GM21390 (cell line): ENCODE data around the gene SLC19A1.

ENCODE experiments used
- ATAC-seq: cut with Tn5 transposase; IDR thresholded peaks from one replicate; pipeline ENCODE4 v1.9.1; 2021; ENCODE audit not compliant: unreplicated experiment

The SLC19A1 gene

DNA sequence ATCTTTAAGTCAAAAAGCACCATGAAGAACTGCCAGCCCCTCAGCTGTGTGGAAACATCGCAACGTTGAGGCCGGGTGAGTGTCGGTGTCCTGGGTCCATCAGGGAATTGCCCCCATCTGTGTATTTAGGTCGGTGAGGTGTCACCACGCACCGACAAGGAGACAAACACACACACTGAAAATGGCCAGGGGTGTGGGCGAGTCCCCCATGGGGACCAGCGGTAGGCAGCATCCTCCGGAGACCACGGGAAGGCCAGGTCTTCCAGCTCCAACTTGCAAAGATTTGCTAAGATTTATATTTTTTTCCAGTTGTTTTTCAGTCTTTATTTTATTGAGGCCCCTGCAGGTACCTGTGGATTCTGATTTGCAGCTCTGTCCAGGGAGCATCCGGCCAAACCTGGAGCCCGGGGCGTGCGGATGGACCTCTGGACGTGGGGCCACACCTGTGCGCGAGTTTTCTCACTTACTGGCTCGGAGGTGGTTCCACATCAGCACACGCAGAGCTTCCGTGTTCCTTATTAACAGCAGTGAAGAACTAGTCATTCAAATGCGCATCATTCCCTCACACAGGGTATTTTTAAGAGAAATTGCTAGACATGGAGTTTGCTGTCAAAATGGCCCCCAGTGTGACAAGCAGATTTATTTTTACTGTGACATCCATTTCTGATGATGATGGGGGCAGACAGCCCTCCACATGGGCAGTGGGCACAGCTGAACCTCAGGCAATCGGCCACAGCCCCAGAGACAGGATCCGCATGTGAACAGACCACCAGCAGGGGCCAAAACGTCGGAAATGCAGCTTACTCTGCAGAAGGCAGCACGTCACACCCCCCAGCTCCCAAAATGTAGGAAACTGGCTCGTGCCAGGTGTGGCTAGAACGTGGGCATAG lies 17.2 kb upstream of the SLC19A1 start:
- no peak for ATAC-seq

DNA sequence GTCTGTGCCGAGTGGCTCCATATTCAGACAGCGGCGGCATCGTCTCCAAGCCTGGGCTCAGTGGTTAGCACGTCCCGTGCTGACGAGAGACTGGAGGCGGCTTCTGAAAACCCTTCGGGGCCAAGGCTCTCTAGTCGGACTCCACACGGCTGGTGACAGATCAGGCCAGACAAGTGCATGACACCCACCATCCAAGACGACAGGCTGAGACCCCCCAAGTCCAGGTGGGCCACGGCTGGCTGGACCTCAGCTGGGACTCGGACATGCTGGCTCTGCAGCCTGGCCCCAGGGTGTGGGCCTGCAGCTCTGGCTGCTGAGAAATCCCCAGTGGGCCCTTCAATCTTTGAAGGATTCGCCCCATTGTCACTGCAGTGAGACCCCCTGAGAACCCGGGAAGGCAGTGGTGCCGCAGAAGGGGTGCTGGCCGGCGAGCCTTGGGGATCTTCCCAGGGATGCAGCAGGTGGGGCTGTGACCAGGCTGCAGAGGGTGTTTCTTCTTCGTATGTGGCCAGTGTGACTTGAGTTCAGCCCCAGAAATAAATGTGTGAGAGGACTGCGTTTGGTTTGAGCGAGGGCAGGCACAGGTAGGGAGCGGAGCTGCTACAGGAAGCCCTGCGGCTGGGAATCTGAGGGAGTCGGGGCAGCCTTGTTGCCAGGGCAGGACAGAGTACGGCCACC lies 15.9 kb upstream of the SLC19A1 start:
- no peak for ATAC-seq

- no peak for ATAC-seq
These were observed 15.4 kb upstream of the SLC19A1 start for GRCh38 chr21:45557616-45558043.

DNA sequence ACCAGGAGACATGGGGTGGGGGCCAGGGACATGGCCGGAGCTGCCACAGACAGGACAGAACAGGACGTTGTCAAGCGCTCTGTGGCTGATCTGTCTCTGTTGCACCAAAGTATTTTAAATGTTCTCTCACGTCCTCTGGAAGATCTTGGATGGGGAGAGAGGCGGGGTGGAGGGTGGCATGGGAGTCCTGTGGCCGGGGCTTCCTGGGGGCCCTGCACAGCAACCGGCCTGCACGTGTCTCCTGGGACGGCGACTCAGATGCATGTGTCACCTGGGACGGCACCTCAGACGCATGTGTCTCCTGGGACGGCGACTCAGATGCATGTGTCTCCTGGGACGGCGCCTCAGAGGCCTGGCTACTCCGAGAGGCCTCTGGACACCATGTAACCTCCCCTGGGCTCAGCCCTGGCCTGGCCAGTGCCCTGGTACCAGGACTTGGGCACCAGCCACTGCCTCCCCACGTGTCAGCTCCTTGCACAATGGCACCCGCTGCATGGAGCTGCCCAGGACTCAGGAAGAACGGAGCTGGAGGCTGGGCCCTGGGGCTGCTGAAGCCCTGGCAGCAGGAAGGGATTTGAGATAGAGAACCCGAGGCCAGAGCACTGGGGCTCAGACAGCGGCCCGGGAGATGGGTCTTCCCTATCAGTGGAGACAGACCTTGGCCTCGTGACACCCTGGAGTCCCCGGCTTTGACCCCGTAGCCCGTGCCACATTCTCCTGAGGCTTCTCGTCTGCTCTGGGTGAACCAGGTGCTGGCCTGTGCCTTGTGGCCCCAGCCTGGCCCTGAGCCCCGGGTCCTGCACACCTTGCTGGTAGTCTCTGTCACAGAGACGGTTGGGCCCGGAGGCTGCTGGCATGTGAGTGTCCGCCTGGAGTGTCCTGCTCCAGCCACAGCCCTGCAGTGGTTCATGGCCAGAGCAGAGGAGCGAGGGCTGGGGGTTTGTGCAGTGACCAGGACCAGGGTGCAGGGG lies 14.7 kb upstream of the SLC19A1 start:
- ATAC-seq: no peak

- ATAC-seq: no peak
These were observed 14.0 kb upstream of the SLC19A1 start for GRCh38 chr21:45556302-45556644.

DNA sequence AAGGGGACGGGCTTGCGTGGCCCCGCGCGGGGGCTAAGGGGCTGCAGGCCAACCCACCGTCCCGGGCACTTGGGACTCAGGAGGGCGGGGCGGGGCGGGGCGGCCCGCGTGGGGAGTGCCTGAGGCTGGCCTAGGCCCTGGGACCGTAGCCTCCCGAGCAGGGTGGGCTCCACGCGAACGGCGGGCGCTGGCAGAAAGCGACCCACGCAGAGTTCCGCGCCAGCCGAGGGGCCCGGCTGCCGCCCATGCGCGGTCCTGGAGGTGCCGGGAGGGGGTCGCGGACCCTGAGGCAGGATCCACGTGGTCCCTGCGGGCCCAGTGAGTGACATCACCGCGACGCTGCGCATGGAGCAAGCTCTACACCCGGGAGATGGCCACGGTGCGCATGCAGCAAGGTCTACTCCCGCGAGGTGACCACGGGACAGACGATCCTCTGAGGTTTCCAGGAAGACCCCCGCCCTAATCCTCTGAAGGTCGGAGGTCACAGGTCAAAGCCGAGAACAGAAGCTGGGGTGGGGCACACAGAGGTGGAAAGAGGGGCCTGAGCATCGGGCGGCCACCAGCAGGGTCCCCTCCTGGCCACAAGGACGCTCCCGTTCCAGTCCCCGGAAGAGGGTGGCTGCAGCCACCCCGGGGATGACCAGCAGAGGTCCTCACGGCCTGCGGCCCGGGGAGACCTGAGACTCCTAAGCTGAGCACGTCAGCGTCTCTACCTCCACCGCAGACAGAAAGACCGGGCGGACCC lies 13.5 kb upstream of the SLC19A1 start:
- peak; percentile 58 for ATAC-seq

- ATAC-seq: no peak
These were observed 13.0 kb upstream of the SLC19A1 start for GRCh38 chr21:45555251-45555556.

- ATAC-seq: peak; percentile 42
These were observed 12.4 kb upstream of the SLC19A1 start for GRCh38 chr21:45554477-45555175.

- ATAC-seq: no peak
These were observed 10.6 kb upstream of the SLC19A1 start for GRCh38 chr21:45552696-45553391.

DNA sequence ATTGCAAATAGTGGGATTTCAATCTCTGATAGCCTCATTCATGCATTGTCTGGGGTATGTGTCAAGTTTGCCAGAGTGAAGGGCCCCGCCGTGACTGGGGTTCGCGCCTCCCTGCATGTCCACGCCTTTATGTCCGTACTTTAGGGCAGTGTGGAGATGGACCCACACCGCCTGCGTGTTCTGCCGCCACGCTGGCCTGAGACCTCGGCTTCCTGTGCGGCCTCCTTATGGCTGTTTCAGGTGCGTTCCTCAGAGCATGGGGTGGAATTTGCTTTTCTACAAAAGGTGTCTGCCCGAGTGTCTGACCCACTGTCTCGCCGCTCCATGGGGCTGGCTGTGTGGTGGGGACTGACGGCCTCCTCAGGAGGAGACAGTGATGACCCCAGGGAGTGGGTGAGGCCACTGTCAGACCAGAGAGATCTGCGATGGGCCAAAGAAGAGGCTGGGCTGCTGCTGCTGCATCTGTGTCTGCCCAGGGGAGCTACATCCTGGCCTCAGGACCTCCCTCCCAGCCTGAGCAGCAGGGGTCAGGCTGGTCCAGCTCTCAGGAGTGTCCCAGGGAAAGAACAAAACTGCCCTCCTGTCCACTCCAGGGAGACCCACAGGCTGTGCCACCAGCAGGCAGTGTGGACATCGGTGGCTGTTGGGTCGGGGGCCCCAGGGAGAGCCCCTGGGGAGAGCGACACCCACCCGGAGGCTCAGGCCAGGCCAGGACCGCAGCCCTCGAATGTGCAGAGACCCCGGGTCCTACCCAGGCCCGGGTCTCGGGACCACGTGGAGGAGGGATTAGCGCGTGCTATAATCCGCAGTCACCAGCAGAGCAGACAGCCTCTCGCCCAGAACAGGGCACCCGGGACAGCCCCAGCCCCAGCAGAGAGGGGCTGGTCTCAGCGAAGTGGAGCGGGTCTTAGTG lies 9.8 kb upstream of the SLC19A1 start:
- no peak for ATAC-seq

DNA sequence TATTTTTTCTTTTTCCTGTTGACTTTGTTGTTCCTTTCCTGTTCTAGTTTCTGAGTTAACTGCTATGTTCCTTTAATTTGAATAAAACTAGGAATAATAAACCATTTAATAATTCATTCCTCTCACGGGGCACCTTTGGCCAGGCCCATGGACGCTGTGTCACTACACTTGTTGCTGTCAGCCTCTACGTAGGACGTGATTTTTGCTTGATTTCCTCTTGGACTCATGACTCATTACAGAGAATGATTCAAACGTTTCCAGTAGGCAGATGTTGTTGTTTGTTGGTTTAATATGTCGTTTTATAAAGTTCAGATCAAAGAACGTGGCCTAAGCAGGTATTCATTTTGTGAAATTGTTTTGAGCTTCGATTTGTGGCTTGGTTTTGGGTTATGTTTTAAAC lies 9.1 kb upstream of the SLC19A1 start:
- ATAC-seq: no peak

GRCh38 chr21:45550522-45551210 lies 8.4 kb upstream of the SLC19A1 start:
- ATAC-seq: no peak

GRCh38 chr21:45549626-45550463 lies 7.6 kb upstream of the SLC19A1 start:
- ATAC-seq: no peak

- no peak for ATAC-seq
These were observed 6.7 kb upstream of the SLC19A1 start for GRCh38 chr21:45548711-45549491.

- ATAC-seq: no peak
These were observed 5.3 kb upstream of the SLC19A1 start for GRCh38 chr21:45547545-45547900.
